ENCODE measurements around the gene SIRPA. TPM values are rescaled to one million over a fixed set of nuclear protein-coding genes. Genes with fewer than 3 reads are reported as not detected.

SIRPA gene
- total and polyA plus RNA-seq, 2 of the 8 experiments (the other 6 are each of a cell fraction or from before 2014, with no cell fraction given) = 3.9 to 4.3 TPM

DNA sequence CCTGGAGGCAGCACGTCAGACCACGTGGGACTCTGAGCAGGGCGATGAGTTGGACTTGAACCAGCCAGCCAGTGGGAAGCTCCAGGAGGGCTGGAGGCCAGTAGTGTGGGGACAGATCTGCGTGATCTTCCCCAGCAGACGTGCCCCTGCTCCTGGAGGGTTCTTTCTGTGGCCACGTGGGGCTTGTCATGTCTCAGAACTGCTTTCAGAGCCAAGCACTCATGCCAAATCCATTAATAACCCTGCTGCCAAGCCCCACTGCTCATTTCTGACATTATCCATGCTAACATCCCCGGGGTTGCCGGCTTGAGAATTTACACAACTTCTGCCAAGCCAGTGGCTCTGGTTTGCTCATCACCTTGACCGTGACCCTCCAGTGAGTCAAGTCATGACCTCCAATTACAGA, 38.3 kb downstream of the SIRPA start:
- Histone ChIP-seq H4K5ac (ENCODE audit: insufficient read length, low read depth, low read length) (no peak overlapping the region), H2BK20ac (ENCODE audit: low read length) (no peak overlapping the region), H4K91ac (replicated peaks; ENCODE audit: insufficient read length, low read length) (no peak overlapping the region), H2BK15ac (ENCODE audit: low read length) (no peak overlapping the region), H3K27me3 (replicated peaks in 1 of 4; ENCODE audit: control insufficient read depth in 3 of 4, extremely low read depth in 1 of 4, insufficient read depth in 3 of 4, low read length in 3 of 4) (no peaks in the 10 kb centered on the region), H2BK12ac (ENCODE audit: low read depth, low read length) (0 out of 2 replicates have a peak overlapping the region, but pooled peaks have one; percentile 17), H2BK5ac (ENCODE audit: low read depth, low read length) (no peak overlapping the region), H3K23ac (ENCODE audit: insufficient read length) (no peak overlapping the region), H3K18ac (ENCODE audit: extremely low read depth, low read length) (no peak overlapping the region), H3K36me3 (ENCODE audit: control insufficient read depth in 2 of 4, insufficient read depth in 4 of 4, low read length in 3 of 4) (no peaks in the 10 kb centered on the region), H3K79me2 (ENCODE audit: control insufficient read depth in 1 of 2, insufficient read depth in 2 of 2, low read length in 2 of 2) (no peaks in the 10 kb centered on the region), H3K9ac (replicated peaks in 1 of 4; ENCODE audit: extremely low read depth in 1 of 4, low read depth in 3 of 4, low read length in 3 of 4) (peak overlapping the region in 1 of 4 experiments; percentile 5; a peak in 2 of 7 replicates), H4K8ac (ENCODE audit: extremely low read depth, insufficient read depth, low read length) (no peak overlapping the region), H3K9me3 (ENCODE audit: insufficient read depth in 2 of 2, low read depth in 1 of 2, low read length in 1 of 2) (no peaks in the 10 kb centered on the region), H2AK5ac (ENCODE audit: low read depth, low read length) (no peak overlapping the region), H3K4ac (replicated peaks; ENCODE audit: insufficient read length, low read depth, low read length) (no peak overlapping the region), H3K56ac (replicated peaks; ENCODE audit: insufficient read length, low read depth, low read length) (no peak overlapping the region), H3K4me2 (ENCODE audit: insufficient read depth in 1 of 2, low read depth in 2 of 2, low read length in 2 of 2) (no peak overlapping the region), H2AFZ (ENCODE audit: low read length) (no peak overlapping the region), H4K20me1 (replicated peaks in 1 of 2; ENCODE audit: control insufficient read depth in 1 of 2, insufficient read depth in 2 of 2, low read length in 2 of 2) (no peaks in the 10 kb centered on the region), H3K79me1 (ENCODE audit: low read depth, low read length) (no peaks in the 10 kb centered on the region), H3K27ac (ENCODE audit: low read depth, low read length) (no peak overlapping the region), H2BK120ac (replicated peaks; ENCODE audit: low read depth, low read length) (no peak overlapping the region), H3K4me3 (ENCODE audit: extremely low read depth in 1 of 4, insufficient read depth in 2 of 4, low read depth in 3 of 4, low read length in 4 of 4) (no peak overlapping the region), H3K4me1 (replicated peaks in 1 of 4; ENCODE audit: control insufficient read depth in 3 of 4, insufficient read depth in 4 of 4, low read length in 3 of 4) (peaks cover 0 to 6% (median 2%) of the 10 kb centered on the region in 4 experiments; a peak in 4 of 7 replicates), H3K23me2 (ENCODE audit: low read depth, low read length) (no peaks in the 10 kb centered on the region), H3K14ac (ENCODE audit: insufficient read length) (no peak overlapping the region)
- FAIRE-seq (no peak), DNase-seq (ENCODE audit: low read depth in 1 of 2, low spot score in 2 of 2) (no peak)
- ChIA-PET POLR2A (ENCODE audit: partially characterized antibody) (no interaction called here), CTCF (ENCODE audit: partially characterized antibody) (interaction anchor here (0.9 kb wide), 1 partner anchor 238 kb away, joined by 3 read pairs; no protein-coding TSS in a partner anchor)
- 89% methylated on average over 9 of the region's 9 CpGs; no CpG with 5 or more reads in 1 of the 2 experiments for WGBS, 2 experiments (ENCODE audit: extremely low coverage in 1 of 2, insufficient coverage in 1 of 2, insufficient read length in 1 of 2, insufficient replicate concordance in 2 of 2, low coverage in 1 of 2, low lambda C conversion rate in 2 of 2, missing lambda C conversion rate in 1 of 2)
- TF ChIP-seq, protein P1, sequence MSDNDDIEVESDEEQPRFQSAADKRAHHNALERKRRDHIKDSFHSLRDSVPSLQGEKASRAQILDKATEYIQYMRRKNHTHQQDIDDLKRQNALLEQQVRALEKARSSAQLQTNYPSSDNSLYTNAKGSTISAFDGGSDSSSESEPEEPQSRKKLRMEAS (IDR thresholded peaks at IDR 0.05) = no peak
- TF ChIP-seq NANOG (IDR thresholded peaks at IDR 0.05; ENCODE audit: insufficient read depth, low read depth, low read length, poor library complexity, severe bottlenecking) = no peak
- no peak for TF ChIP-seq TCF12 (IDR thresholded peaks at IDR 0.05; ENCODE audit: low read depth, low read length)
- no peak for TF ChIP-seq RXRA (IDR thresholded peaks at IDR 0.05; ENCODE audit: insufficient read depth, low read depth, low read length)
- no peak for TF ChIP-seq HDAC6 (IDR thresholded peaks at IDR 0.05; ENCODE audit: low read depth, low read length)
- TF ChIP-seq KDM4A (IDR thresholded peaks at IDR 0.05; ENCODE audit: low read depth, low read length, severe bottlenecking) = no peak
- TF ChIP-seq, protein P2, sequence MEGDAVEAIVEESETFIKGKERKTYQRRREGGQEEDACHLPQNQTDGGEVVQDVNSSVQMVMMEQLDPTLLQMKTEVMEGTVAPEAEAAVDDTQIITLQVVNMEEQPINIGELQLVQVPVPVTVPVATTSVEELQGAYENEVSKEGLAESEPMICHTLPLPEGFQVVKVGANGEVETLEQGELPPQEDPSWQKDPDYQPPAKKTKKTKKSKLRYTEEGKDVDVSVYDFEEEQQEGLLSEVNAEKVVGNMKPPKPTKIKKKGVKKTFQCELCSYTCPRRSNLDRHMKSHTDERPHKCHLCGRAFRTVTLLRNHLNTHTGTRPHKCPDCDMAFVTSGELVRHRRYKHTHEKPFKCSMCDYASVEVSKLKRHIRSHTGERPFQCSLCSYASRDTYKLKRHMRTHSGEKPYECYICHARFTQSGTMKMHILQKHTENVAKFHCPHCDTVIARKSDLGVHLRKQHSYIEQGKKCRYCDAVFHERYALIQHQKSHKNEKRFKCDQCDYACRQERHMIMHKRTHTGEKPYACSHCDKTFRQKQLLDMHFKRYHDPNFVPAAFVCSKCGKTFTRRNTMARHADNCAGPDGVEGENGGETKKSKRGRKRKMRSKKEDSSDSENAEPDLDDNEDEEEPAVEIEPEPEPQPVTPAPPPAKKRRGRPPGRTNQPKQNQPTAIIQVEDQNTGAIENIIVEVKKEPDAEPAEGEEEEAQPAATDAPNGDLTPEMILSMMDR (IDR thresholded peaks at IDR 0.05; ENCODE audit: control extremely low read depth in 1 of 3, insufficient read depth in 1 of 3, low read depth in 1 of 3, low read length in 3 of 3) = no peak
- no peak for TF ChIP-seq GABPA (IDR thresholded peaks at IDR 0.05; ENCODE audit: borderline replicate concordance, insufficient read depth, low read length)
- no peak for TF ChIP-seq CHD2 (IDR thresholded peaks at IDR 0.05; ENCODE audit: low read length)
- TF ChIP-seq SP4 (IDR thresholded peaks at IDR 0.05; ENCODE audit: low read length) = no peak
